SJCRH30 (cell line): ENCODE results near the gene TBC1D12. TPM values are rescaled to one million over a fixed set of nuclear protein-coding genes. Genes with fewer than 3 reads are reported as not detected.

Experiments
- DNase-seq, 2 experiments: peaks; one replicate each; pipeline ENCODE4 v3.0.0-alpha.2; 2015 to 2020
- H3K27ac ChIP-seq: fragments of 250-450 bp; sonication (Bioruptor Pico); 2 replicates; pipeline ENCODE4 v1.5.1; 2020; ENCODE audit warnings: mild to moderate bottlenecking, moderate library complexity
- H3K27me3 ChIP-seq: fragments of 250-450 bp; sonication (Bioruptor Pico); 2 replicates; pipeline ENCODE4 v1.5.1; 2020; ENCODE audit warnings: mild to moderate bottlenecking, moderate library complexity
- H3K36me3 ChIP-seq: fragments of 250-450 bp; sonication (Bioruptor Pico); 2 replicates; pipeline ENCODE4 v1.5.1; 2020; ENCODE audit warnings: mild to moderate bottlenecking, moderate library complexity
- H3K4me1 ChIP-seq: fragments of 250-450 bp; sonication (Bioruptor Pico); 2 replicates; pipeline ENCODE4 v1.5.1; 2020; ENCODE audit warnings: mild to moderate bottlenecking, moderate library complexity
- H3K4me3 ChIP-seq: fragments of 250-450 bp; sonication (Bioruptor Pico); 2 replicates; pipeline ENCODE4 v1.5.1; 2020; ENCODE audit warnings: mild to moderate bottlenecking, moderate library complexity
- H3K9me3 ChIP-seq: fragments of 250-450 bp; sonication (Bioruptor Pico); replicated peaks from 2 replicates; pipeline ENCODE4 v1.5.1; 2020; ENCODE audit warnings: mild to moderate bottlenecking, moderate library complexity
- total RNA-seq: library from RNA; depleted of rRNA; stranded (reverse); fragments of >200 nt; shearing (Covaris generic); gene quantifications from 2 replicates; pipeline ENCODE4 v1.2.3, GENCODE V29; 2014

Gene TBC1D12
- total RNA-seq, 1 experiment from 2014 or later, result 13.2 TPM

DNA sequence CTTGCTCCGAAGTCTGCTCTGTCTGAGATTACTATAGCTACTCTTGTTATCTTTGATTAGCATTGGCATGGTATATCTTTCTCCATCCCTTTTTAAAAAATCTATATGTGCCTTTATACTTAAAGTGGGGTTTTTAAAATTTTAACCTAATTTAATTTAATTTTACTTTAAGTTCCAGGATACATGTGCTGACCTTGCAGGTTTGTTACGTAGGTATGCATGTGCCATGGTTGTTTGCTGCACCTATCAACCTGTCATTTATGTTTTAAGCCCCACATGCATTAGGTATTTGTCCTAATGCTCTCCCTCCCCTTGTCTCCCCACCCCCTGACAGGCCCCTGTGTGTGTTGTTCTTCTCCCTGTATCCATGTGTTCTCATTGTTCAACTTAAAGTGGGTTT is 54.6 kb downstream of the TBC1D12 start:
- H3K36me3 ChIP-seq, result no peaks in the 10 kb centered on the region; the same call in 1 of the 2 replicates
- no peak for DNase-seq
- H3K27ac ChIP-seq, result no peak overlapping the region
- no peak overlapping the region for H3K4me3 ChIP-seq
- no peaks in the 10 kb centered on the region for H3K27me3 ChIP-seq
- no peaks in the 10 kb centered on the region for H3K4me1 ChIP-seq
- no peaks in the 10 kb centered on the region for H3K9me3 ChIP-seq

DNA sequence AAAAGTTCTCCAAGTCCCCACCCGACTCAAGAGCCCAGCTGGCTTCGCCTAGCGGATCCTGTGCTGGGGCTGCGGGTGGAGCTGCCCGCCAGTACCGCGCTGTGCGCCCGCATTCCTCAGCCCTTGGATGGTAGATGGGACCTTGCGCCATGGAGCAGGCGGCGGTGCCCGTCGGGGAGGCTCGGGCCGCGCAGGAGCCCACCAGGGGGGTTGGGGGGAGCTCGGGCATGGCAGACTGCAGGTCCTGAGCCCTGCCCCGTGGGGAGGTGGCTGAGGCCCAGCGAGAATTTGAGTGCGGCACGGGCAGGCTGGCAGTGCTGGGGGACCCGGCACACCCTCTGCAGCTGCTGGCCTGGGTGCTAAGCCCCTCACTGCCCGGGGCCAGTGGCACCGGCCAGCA is 57.0 kb downstream of the TBC1D12 start:
- H3K27me3 ChIP-seq, result no peaks in the 10 kb centered on the region
- no peaks in the 10 kb centered on the region for H3K36me3 ChIP-seq
- no peaks in the 10 kb centered on the region for H3K4me1 ChIP-seq
- no peak overlapping the region for H3K27ac ChIP-seq
- DNase-seq, result no peak
- H3K9me3 ChIP-seq, result no peaks in the 10 kb centered on the region
- H3K4me3 ChIP-seq, result no peak overlapping the region

DNA sequence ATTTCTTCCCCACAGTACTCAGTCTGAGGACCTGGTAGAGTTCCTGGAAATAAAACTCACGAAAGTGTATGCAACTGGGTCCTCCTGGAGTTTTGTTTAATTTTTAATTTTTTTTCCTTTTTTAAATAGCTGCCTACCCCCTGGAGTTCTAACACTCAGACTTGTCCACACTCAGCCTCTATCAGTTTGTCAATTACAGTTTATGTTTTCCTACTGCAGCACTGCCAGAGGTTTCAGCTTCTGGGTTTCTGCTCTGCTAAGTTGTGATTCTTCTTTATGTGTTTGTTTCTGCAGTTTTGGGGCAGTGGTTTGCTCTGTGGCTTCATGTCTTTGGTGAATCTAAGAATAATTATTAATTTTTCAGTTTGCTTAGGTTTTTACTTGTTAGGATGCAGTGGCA is 59.2 kb downstream of the TBC1D12 start:
- no peak for DNase-seq
- Histone ChIP-seq H3K36me3 (no peaks in the 10 kb centered on the region), H3K27me3 (no peaks in the 10 kb centered on the region), H3K4me1 (no peaks in the 10 kb centered on the region), H3K9me3 (no peaks in the 10 kb centered on the region), H3K4me3 (no peak overlapping the region), H3K27ac (no peak overlapping the region)

DNA sequence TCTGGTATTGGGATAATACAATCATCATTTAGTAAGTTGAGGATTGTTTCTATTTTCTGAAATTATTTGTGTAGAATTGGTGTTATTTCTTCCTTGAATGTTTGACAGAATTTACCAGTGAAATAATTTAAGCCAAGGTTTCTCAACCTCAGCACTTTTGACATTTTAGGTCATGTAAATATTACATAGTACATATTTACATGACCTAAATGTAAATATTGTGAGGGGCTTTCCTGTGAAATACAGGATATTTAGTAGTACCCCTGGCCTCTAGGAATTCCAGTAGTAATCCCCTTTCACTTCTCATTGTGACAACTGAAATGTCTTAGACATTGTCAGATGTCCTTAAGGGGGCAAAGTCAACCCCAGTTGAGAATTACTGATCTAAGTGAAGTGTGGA is 59.8 kb downstream of the TBC1D12 start:
- H3K36me3 ChIP-seq, result no peaks in the 10 kb centered on the region
- H3K4me1 ChIP-seq, result no peaks in the 10 kb centered on the region
- H3K9me3 ChIP-seq, result no peaks in the 10 kb centered on the region
- no peak overlapping the region for H3K27ac ChIP-seq
- no peaks in the 10 kb centered on the region for H3K27me3 ChIP-seq
- no peak for DNase-seq
- H3K4me3 ChIP-seq, result no peak overlapping the region

DNA sequence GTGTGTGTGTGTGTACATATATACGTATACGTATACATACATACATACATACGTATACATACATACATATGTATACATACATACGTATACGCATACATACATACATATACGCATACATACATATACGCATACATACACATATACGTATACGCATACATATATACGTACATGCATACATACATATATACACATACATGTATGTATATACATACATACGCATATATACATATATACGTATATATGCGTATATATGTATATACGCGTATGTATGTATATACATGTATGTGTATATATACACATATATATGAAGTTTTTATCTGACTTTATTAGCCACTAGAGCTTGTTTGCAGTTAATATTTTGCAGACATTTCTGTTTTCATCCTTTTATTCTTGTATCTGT is 63.3 kb downstream of the TBC1D12 start:
- Histone ChIP-seq H3K27me3 (no peaks in the 10 kb centered on the region), H3K27ac (no peak overlapping the region), H3K4me1 (no peaks in the 10 kb centered on the region), H3K4me3 (no peak overlapping the region), H3K9me3 (no peaks in the 10 kb centered on the region), H3K36me3 (no peaks in the 10 kb centered on the region)
- DNase-seq, result no peak

DNA sequence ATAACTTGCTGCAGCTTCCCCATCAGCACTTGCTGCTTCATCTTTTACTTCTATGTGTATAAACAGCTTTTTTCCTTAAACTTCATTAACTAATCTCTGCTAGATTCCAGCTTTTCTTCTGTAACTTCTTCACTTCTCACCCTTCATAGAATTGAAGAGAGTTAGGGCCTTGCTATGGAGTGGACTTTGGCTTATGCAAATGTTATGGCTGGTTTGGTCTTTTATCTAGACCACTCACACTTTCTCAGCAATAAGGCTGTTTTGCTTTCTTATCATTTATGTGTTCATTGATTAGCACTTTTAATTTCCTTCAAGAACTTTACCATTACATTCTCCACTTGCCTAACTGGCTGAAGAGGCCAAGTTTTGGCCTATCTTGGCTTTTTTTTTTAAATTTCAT is 79.1 kb downstream of the TBC1D12 start:
- Histone ChIP-seq H3K36me3 (no peaks in the 10 kb centered on the region), H3K27me3 (no peaks in the 10 kb centered on the region), H3K27ac (no peak overlapping the region), H3K4me3 (no peak overlapping the region), H3K9me3 (no peaks in the 10 kb centered on the region), H3K4me1 (no peaks in the 10 kb centered on the region)
- DNase-seq, result no peak

DNA sequence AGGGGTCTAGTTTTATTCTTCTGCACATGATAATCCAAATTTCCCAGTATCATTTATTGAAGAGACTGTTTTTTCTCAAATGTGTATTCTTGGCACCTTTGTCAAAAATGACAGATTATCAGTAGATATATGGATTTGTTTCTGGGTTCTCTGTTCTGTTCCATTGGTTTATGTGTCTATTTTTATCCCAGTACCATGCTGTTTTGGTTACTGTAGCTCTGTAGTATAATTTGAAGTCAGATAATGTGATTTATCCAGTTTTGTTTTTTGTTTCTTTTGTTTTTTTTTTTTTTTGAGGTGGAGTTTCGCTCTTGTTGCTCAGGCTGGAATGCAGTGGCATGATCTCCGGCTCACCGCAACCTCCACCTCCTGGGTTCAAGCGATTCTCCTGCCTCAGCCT is 81.6 kb downstream of the TBC1D12 start:
- Histone ChIP-seq H3K27ac (no peak overlapping the region), H3K9me3 (no peaks in the 10 kb centered on the region), H3K36me3 (no peaks in the 10 kb centered on the region), H3K4me3 (no peak overlapping the region), H3K27me3 (no peaks in the 10 kb centered on the region), H3K4me1 (no peaks in the 10 kb centered on the region)
- DNase-seq, result no peak

DNA sequence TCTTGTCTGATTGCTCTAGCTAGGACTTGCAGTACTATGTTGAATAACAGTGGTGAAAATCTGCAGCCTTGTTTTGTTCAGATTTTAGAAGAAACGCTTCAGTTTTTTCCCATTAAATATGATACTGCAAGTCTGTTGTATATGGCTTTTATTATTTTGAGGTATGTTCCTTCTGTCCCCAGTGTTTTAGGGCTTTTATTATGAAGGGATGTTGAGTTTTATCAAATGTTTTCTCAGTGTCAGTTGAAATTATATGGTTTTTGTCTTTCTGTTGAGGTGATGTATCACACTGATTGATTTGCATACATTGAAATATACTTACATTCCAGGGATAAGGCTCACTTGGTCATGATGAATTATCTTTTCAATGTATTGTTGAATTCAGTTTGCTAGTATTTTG is 82.8 kb downstream of the TBC1D12 start:
- Histone ChIP-seq H3K27me3 (no peaks in the 10 kb centered on the region), H3K4me3 (no peak overlapping the region), H3K9me3 (no peaks in the 10 kb centered on the region), H3K27ac (no peak overlapping the region), H3K4me1 (no peaks in the 10 kb centered on the region), H3K36me3 (no peaks in the 10 kb centered on the region)
- no peak for DNase-seq

DNA sequence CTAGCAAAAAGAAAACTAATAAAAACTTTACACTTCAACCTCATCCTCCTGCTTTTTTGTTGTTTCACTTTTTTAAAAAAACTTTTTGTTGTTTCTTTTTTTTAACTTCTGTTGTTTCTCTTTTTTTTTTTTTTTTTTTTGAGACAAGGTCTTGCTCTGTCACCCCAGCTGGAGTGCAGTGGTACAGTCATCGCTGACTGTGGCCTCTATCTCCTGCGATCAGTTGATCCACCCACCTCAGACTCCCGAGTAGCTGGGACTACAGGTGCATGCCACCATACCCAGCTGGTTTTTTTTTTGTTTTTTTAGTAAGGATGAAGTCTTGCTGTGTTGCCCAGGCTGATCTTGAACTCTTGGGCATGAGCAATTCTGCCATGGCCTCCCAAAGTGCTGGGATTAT is 85.2 kb downstream of the TBC1D12 start:
- no peak for DNase-seq
- no peaks in the 10 kb centered on the region for H3K27me3 ChIP-seq
- no peaks in the 10 kb centered on the region for H3K9me3 ChIP-seq
- no peak overlapping the region for H3K27ac ChIP-seq
- H3K36me3 ChIP-seq, result no peaks in the 10 kb centered on the region
- no peak overlapping the region for H3K4me3 ChIP-seq
- no peaks in the 10 kb centered on the region for H3K4me1 ChIP-seq

DNA sequence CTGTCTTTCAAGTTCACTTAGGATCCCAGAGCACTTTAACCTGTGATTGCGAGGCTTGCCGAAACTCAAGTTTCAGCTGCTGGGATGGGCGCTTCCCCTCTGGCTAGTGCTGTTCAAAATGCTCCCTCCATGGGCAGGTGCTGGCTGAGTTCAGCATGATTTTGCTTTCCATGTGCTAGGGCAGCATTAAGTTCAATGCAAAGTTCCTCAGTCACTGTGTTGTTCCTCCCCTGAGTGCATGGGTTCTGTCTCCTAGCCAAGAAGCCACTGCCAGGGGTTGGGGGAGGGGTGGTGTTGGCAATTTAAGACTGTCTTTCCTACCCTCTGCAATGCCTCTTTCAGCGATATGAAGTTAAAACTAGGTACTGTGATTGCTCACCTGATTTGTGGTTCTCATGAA is 86.8 kb downstream of the TBC1D12 start:
- Histone ChIP-seq H3K4me3 (no peak overlapping the region), H3K4me1 (no peaks in the 10 kb centered on the region)

DNA sequence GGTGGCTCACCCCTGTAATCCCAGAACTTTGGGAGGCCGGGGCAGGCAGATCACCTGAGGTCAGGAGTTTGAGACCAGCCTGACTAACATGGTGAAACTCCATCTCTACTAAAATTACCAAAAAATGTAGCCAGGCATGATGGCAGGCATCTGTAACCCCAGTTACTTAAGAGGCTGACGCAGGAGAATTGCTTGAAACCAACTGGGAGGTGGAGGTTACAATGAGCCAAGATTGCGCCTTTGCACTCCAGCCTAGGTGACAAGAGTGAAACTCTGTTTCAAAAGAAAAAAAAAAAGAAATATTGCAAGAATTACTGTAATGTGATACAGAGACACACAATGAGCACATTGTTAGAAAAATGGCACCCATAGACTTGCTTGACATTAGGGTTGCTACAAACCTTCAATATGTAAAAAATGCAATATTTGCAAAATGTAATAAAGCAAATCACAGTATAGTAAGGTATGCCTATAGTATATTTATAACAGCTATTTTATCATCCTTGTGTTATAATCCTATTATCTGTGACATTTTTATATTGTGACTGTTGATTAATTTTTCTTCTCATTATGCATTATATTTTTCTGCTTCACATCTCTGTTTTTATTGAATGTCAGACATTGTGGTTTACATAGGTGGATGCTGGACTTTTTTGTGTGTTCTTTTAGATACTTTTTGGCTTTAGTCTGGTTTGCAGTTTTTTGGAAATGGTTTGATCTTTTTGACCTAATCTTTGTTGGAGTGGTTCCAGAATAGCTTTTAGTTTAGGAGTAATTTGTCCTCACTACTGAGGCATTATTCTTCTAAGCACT is 87.8 kb downstream of the TBC1D12 start:
- Histone ChIP-seq H3K4me1 (no peaks in the 10 kb centered on the region), H3K27me3 (no peaks in the 10 kb centered on the region), H3K4me3 (no peak overlapping the region), H3K36me3 (no peaks in the 10 kb centered on the region), H3K9me3 (no peaks in the 10 kb centered on the region), H3K27ac (no peak overlapping the region)
- DNase-seq, result no peak

More for the DNA sequence above, 86.8 kb downstream of the TBC1D12 start:
- Histone ChIP-seq H3K9me3 (no peaks in the 10 kb centered on the region), H3K27ac (no peak overlapping the region), H3K36me3 (no peaks in the 10 kb centered on the region), H3K27me3 (no peaks in the 10 kb centered on the region)
- DNase-seq, result no peak

DNA sequence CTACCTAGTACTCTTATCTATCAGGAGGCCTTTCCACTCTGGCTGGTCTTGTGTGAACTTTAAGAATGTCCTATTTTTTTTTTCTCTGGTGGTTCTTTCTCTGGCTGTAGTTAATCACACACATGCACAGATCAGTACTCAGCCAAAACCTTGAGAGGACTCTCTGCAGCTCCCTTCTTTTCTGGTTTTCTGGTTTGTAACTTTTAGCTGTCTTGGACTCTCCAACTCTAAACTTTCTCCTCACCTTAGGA is 88.4 kb downstream of the TBC1D12 start:
- no peaks in the 10 kb centered on the region for H3K27me3 ChIP-seq
- no peaks in the 10 kb centered on the region for H3K4me1 ChIP-seq
- H3K9me3 ChIP-seq, result no peaks in the 10 kb centered on the region
- DNase-seq, result no peak
- H3K36me3 ChIP-seq, result no peaks in the 10 kb centered on the region
- no peak overlapping the region for H3K27ac ChIP-seq
- no peak overlapping the region for H3K4me3 ChIP-seq

DNA sequence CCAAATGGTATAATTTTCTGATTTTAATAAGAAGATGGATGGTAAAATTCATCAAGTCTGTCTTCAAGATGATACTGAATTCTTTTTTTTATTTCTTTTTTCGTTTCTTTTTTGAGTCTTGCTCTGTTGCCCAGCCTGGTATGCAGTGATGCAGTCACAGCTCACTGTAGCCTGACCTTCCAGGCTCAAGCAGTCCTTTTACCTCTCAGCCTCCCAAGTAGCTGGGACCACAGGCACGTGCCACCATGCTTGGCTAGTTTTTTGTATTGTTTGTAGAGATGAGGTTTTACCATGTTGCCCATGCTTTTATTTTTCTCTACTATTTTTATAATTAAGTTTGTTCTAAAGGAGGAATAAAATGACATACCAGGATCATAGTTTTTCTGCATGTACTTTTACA is 91.1 kb downstream of the TBC1D12 start:
- H3K27ac ChIP-seq, result no peak overlapping the region
- no peaks in the 10 kb centered on the region for H3K4me1 ChIP-seq
- H3K9me3 ChIP-seq, result no peaks in the 10 kb centered on the region
- DNase-seq, result no peak
- H3K36me3 ChIP-seq, result no peaks in the 10 kb centered on the region
- H3K27me3 ChIP-seq, result no peaks in the 10 kb centered on the region
- no peak overlapping the region for H3K4me3 ChIP-seq

DNA sequence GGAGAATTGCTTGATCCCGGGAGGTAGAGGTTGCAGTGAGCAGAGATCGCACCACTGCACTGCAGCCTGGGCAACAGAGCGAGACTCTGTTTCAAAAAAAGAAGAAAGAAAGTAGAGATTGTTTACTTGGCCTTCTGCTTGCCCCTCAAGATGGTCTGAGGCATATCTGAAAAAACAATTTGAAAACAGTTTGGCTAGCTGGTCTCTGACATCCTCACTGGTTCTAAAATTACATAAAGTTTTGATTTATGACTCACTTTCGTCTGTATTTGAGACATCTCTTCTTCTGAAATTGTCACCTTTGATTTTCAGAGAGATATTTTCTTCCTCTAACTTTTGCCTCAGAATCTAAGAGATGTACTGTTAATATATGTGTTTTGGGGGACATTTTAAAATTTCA is 93.7 kb downstream of the TBC1D12 start:
- Histone ChIP-seq H3K27me3 (no peaks in the 10 kb centered on the region), H3K27ac (no peak overlapping the region), H3K4me1 (no peaks in the 10 kb centered on the region), H3K36me3 (no peaks in the 10 kb centered on the region), H3K9me3 (no peaks in the 10 kb centered on the region), H3K4me3 (no peak overlapping the region)
- DNase-seq, result no peak

DNA sequence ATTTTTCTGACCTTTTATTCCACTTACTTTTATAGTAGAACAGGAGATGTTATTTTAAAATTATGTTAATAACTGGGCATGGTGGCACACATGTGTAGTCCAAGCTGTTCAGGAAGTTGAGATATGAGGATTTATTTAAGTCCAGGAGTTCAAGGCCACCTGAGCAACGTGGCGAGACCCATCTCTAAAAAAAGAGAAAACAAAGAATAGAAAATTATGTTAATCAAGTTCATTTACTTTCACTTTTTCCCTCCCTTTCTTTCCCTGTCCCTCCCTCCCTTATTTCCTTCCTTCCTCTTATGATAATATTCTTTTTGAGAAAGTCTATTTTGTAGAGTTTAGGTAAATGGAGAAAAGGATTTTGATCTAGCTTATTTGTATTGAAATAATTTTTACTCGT is 94.3 kb downstream of the TBC1D12 start:
- Histone ChIP-seq H3K4me3 (no peak overlapping the region), H3K27ac (no peak overlapping the region), H3K36me3 (no peaks in the 10 kb centered on the region), H3K27me3 (no peaks in the 10 kb centered on the region), H3K4me1 (no peaks in the 10 kb centered on the region), H3K9me3 (no peaks in the 10 kb centered on the region)
- DNase-seq, result no peak

DNA sequence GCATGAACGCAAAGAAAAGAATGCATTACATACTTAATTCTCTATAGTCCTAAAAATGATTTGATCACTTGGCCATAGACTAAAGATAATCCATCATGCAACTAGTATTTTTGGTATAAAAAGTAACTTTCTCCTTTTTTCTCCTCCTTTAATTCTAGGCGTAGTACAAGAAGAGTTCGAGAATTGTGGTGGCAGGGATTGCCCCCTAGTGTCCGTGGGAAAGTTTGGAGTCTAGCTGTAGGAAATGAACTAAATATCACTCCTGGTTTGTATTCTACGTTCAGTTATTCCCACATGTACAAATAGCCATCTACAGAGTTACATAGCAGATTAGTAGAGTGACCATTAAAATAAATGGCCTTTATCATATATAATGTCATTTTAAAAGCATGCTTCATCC is 97.7 kb downstream of the TBC1D12 start:
- Histone ChIP-seq H3K36me3 (no peaks in the 10 kb centered on the region), H3K4me1 (no peaks in the 10 kb centered on the region), H3K4me3 (no peak overlapping the region), H3K9me3 (no peaks in the 10 kb centered on the region), H3K27me3 (no peaks in the 10 kb centered on the region), H3K27ac (no peak overlapping the region)
- DNase-seq, result peak; percentile 2 to 24
